Measurements from ENCODE around the gene SCYGR5.

The SCYGR5 gene

GRCh38 chr2:227677928-227678327 lies 11.3 kb downstream of the SCYGR5 start:
- H3K27me3 ChIP-seq (ENCODE audit: control insufficient read depth in 1 of 2, insufficient read depth in 2 of 2, low read length in 2 of 2): no peaks in the 10 kb centered on the region
- H3K4me1 ChIP-seq (ENCODE audit: insufficient read depth, low read length): no peaks in the 10 kb centered on the region
- H3K27ac ChIP-seq (ENCODE audit: low read depth, low read length): no peak overlapping the region
- no peaks in the 10 kb centered on the region for H3K36me3 ChIP-seq (ENCODE audit: insufficient read depth, low read length)
- no peak overlapping the region for H3K9ac ChIP-seq (ENCODE audit: low read length)
- H3K4me3 ChIP-seq (ENCODE audit: low read depth in 1 of 2, low read length in 2 of 2): no peak overlapping the region
- H3K9me3 ChIP-seq (ENCODE audit: low read length): no peaks in the 10 kb centered on the region

- Histone ChIP-seq H3K9me3 (ENCODE audit: low read length) (no peaks in the 10 kb centered on the region), H3K36me3 (ENCODE audit: insufficient read depth, low read length) (no peaks in the 10 kb centered on the region), H3K27me3 (ENCODE audit: control insufficient read depth in 1 of 2, insufficient read depth in 2 of 2, low read length in 2 of 2) (no peaks in the 10 kb centered on the region), H3K27ac (ENCODE audit: low read depth, low read length) (no peak overlapping the region), H3K4me3 (ENCODE audit: low read depth in 1 of 2, low read length in 2 of 2) (no peak overlapping the region), H3K4me1 (ENCODE audit: insufficient read depth, low read length) (no peaks in the 10 kb centered on the region), H3K9ac (ENCODE audit: low read length) (no peak overlapping the region)
Observed at GRCh38 chr2:227684258-227684657, 17.7 kb downstream of the SCYGR5 start.

GRCh38 chr2:227687189-227687588 lies 20.6 kb downstream of the SCYGR5 start:
- Histone ChIP-seq H3K9me3 (ENCODE audit: low read length) (no peaks in the 10 kb centered on the region), H3K27ac (ENCODE audit: low read depth, low read length) (no peak overlapping the region), H3K27me3 (ENCODE audit: control insufficient read depth in 1 of 2, insufficient read depth in 2 of 2, low read length in 2 of 2) (no peaks in the 10 kb centered on the region), H3K9ac (ENCODE audit: low read length) (no peak overlapping the region), H3K36me3 (ENCODE audit: insufficient read depth, low read length) (no peaks in the 10 kb centered on the region), H3K4me1 (ENCODE audit: insufficient read depth, low read length) (no peaks in the 10 kb centered on the region), H3K4me3 (ENCODE audit: low read depth in 1 of 2, low read length in 2 of 2) (no peak overlapping the region)

GRCh38 chr2:227696990-227697679 lies 30.5 kb downstream of the SCYGR5 start:
- H3K4me3 ChIP-seq (ENCODE audit: low read depth in 1 of 2, low read length in 2 of 2): no peak overlapping the region
- no peak overlapping the region for H3K27ac ChIP-seq (ENCODE audit: low read depth, low read length)
- H3K9me3 ChIP-seq (ENCODE audit: low read length): no peaks in the 10 kb centered on the region
- H3K36me3 ChIP-seq (ENCODE audit: insufficient read depth, low read length): no peaks in the 10 kb centered on the region
- no peak overlapping the region for H3K9ac ChIP-seq (ENCODE audit: low read length)
- H3K27me3 ChIP-seq (ENCODE audit: control insufficient read depth in 1 of 2, insufficient read depth in 2 of 2, low read length in 2 of 2): no peaks in the 10 kb centered on the region
- no peaks in the 10 kb centered on the region for H3K4me1 ChIP-seq (ENCODE audit: insufficient read depth, low read length)

- Histone ChIP-seq H3K4me1 (ENCODE audit: insufficient read depth, low read length) (no peaks in the 10 kb centered on the region), H3K27me3 (ENCODE audit: control insufficient read depth in 1 of 2, insufficient read depth in 2 of 2, low read length in 2 of 2) (no peaks in the 10 kb centered on the region), H3K27ac (ENCODE audit: low read depth, low read length) (no peak overlapping the region), H3K9ac (ENCODE audit: low read length) (no peak overlapping the region), H3K36me3 (ENCODE audit: insufficient read depth, low read length) (no peaks in the 10 kb centered on the region), H3K9me3 (ENCODE audit: low read length) (no peaks in the 10 kb centered on the region), H3K4me3 (ENCODE audit: low read depth in 1 of 2, low read length in 2 of 2) (no peak overlapping the region)
Observed at GRCh38 chr2:227701556-227701955, 35.0 kb downstream of the SCYGR5 start.

GRCh38 chr2:227703280-227703732 lies 36.7 kb downstream of the SCYGR5 start:
- no peaks in the 10 kb centered on the region for H3K4me1 ChIP-seq (ENCODE audit: insufficient read depth, low read length)
- no peaks in the 10 kb centered on the region for H3K9me3 ChIP-seq (ENCODE audit: low read length)
- H3K9ac ChIP-seq (ENCODE audit: low read length): no peak overlapping the region
- no peak overlapping the region for H3K4me3 ChIP-seq (ENCODE audit: low read depth in 1 of 2, low read length in 2 of 2)
- no peaks in the 10 kb centered on the region for H3K27me3 ChIP-seq (ENCODE audit: control insufficient read depth in 1 of 2, insufficient read depth in 2 of 2, low read length in 2 of 2)
- no peak overlapping the region for H3K27ac ChIP-seq (ENCODE audit: low read depth, low read length)
- H3K36me3 ChIP-seq (ENCODE audit: insufficient read depth, low read length): no peaks in the 10 kb centered on the region

- Histone ChIP-seq H3K9me3 (ENCODE audit: low read length) (no peaks in the 10 kb centered on the region), H3K4me1 (ENCODE audit: insufficient read depth, low read length) (no peaks in the 10 kb centered on the region), H3K36me3 (ENCODE audit: insufficient read depth, low read length) (no peaks in the 10 kb centered on the region), H3K9ac (ENCODE audit: low read length) (no peak overlapping the region), H3K27ac (ENCODE audit: low read depth, low read length) (no peak overlapping the region), H3K4me3 (ENCODE audit: low read depth in 1 of 2, low read length in 2 of 2) (no peak overlapping the region), H3K27me3 (ENCODE audit: control insufficient read depth in 1 of 2, insufficient read depth in 2 of 2, low read length in 2 of 2) (no peaks in the 10 kb centered on the region)
Observed at GRCh38 chr2:227703961-227704360, 37.4 kb downstream of the SCYGR5 start.

- no peaks in the 10 kb centered on the region for H3K27me3 ChIP-seq (ENCODE audit: control insufficient read depth in 1 of 2, insufficient read depth in 2 of 2, low read length in 2 of 2)
- no peaks in the 10 kb centered on the region for H3K9me3 ChIP-seq (ENCODE audit: low read length)
- H3K27ac ChIP-seq (ENCODE audit: low read depth, low read length): no peak overlapping the region
- H3K4me1 ChIP-seq (ENCODE audit: insufficient read depth, low read length): no peaks in the 10 kb centered on the region
- H3K9ac ChIP-seq (ENCODE audit: low read length): no peak overlapping the region
- H3K4me3 ChIP-seq (ENCODE audit: low read depth in 1 of 2, low read length in 2 of 2): no peak overlapping the region
- H3K36me3 ChIP-seq (ENCODE audit: insufficient read depth, low read length): no peaks in the 10 kb centered on the region
Observed at GRCh38 chr2:227706859-227707258, 40.3 kb downstream of the SCYGR5 start.

- Histone ChIP-seq H3K36me3 (ENCODE audit: insufficient read depth, low read length) (no peaks in the 10 kb centered on the region), H3K27me3 (ENCODE audit: control insufficient read depth in 1 of 2, insufficient read depth in 2 of 2, low read length in 2 of 2) (no peaks in the 10 kb centered on the region), H3K4me1 (ENCODE audit: insufficient read depth, low read length) (no peaks in the 10 kb centered on the region), H3K4me3 (ENCODE audit: low read depth in 1 of 2, low read length in 2 of 2) (no peak overlapping the region), H3K9me3 (ENCODE audit: low read length) (no peaks in the 10 kb centered on the region), H3K27ac (ENCODE audit: low read depth, low read length) (no peak overlapping the region), H3K9ac (ENCODE audit: low read length) (no peak overlapping the region)
Observed at GRCh38 chr2:227707390-227707789, 40.8 kb downstream of the SCYGR5 start.

GRCh38 chr2:227710986-227711385 lies 44.4 kb downstream of the SCYGR5 start:
- H3K36me3 ChIP-seq (ENCODE audit: insufficient read depth, low read length): no peaks in the 10 kb centered on the region
- H3K4me1 ChIP-seq (ENCODE audit: insufficient read depth, low read length): no peaks in the 10 kb centered on the region
- H3K27ac ChIP-seq (ENCODE audit: low read depth, low read length): no peak overlapping the region
- H3K27me3 ChIP-seq (ENCODE audit: control insufficient read depth in 1 of 2, insufficient read depth in 2 of 2, low read length in 2 of 2): no peaks in the 10 kb centered on the region
- H3K9ac ChIP-seq (ENCODE audit: low read length): no peak overlapping the region
- no peak overlapping the region for H3K4me3 ChIP-seq (ENCODE audit: low read depth in 1 of 2, low read length in 2 of 2)
- no peaks in the 10 kb centered on the region for H3K9me3 ChIP-seq (ENCODE audit: low read length)

GRCh38 chr2:227713291-227713690 lies 46.7 kb downstream of the SCYGR5 start:
- Histone ChIP-seq H3K27me3 (ENCODE audit: control insufficient read depth in 1 of 2, insufficient read depth in 2 of 2, low read length in 2 of 2) (no peaks in the 10 kb centered on the region), H3K9ac (ENCODE audit: low read length) (no peak overlapping the region), H3K4me1 (ENCODE audit: insufficient read depth, low read length) (no peaks in the 10 kb centered on the region), H3K9me3 (ENCODE audit: low read length) (no peaks in the 10 kb centered on the region), H3K27ac (ENCODE audit: low read depth, low read length) (no peak overlapping the region), H3K4me3 (ENCODE audit: low read depth in 1 of 2, low read length in 2 of 2) (no peak overlapping the region), H3K36me3 (ENCODE audit: insufficient read depth, low read length) (no peaks in the 10 kb centered on the region)

GRCh38 chr2:227716501-227716900 lies 49.9 kb downstream of the SCYGR5 start:
- Histone ChIP-seq H3K4me3 (ENCODE audit: low read depth in 1 of 2, low read length in 2 of 2) (no peak overlapping the region), H3K9me3 (ENCODE audit: low read length) (no peaks in the 10 kb centered on the region), H3K36me3 (ENCODE audit: insufficient read depth, low read length) (no peaks in the 10 kb centered on the region), H3K27me3 (ENCODE audit: control insufficient read depth in 1 of 2, insufficient read depth in 2 of 2, low read length in 2 of 2) (no peaks in the 10 kb centered on the region), H3K4me1 (ENCODE audit: insufficient read depth, low read length) (no peaks in the 10 kb centered on the region), H3K27ac (ENCODE audit: low read depth, low read length) (no peak overlapping the region), H3K9ac (ENCODE audit: low read length) (no peak overlapping the region)
